8988T (cell line): ENCODE results near the gene ARMH4.
"Not testable (repeated sequence)": the region's sequence is repeated elsewhere in the genome, so short reads cannot be mapped to it uniquely, and the experiment has no call there.

ENCODE experiments used
- DNase-seq: peaks from one replicate; pipeline ENCODE4 v3.0.0; 2011

ARMH4 gene

GRCh38 chr14:58143106-58143505, 8.9 kb downstream of the ARMH4 start:
- DNase-seq = no peak

GRCh38 chr14:58141893-58142292, 10.1 kb downstream of the ARMH4 start:
- DNase-seq = no peak

- DNase-seq = no peak
Measured at GRCh38 chr14:58138714-58139482, 13.1 kb downstream of the ARMH4 start.

GRCh38 chr14:58138031-58138713, 13.8 kb downstream of the ARMH4 start:
- no peak for DNase-seq

GRCh38 chr14:58133739-58134138, 18.3 kb downstream of the ARMH4 start:
- DNase-seq = no peak

- no peak for DNase-seq
Measured at GRCh38 chr14:58131386-58131785, 20.6 kb downstream of the ARMH4 start.

- no peak for DNase-seq
Measured at GRCh38 chr14:58130116-58130782, 21.8 kb downstream of the ARMH4 start.

GRCh38 chr14:58129208-58129607, 22.8 kb downstream of the ARMH4 start:
- DNase-seq = no peak

- DNase-seq = no peak
Measured at GRCh38 chr14:58128416-58128815, 23.6 kb downstream of the ARMH4 start.

- not testable (repeated sequence) for DNase-seq
Measured at GRCh38 chr14:58122546-58122945, 29.5 kb downstream of the ARMH4 start.

- no peak for DNase-seq
Measured at GRCh38 chr14:58121530-58122186, 30.4 kb downstream of the ARMH4 start.

GRCh38 chr14:58119381-58119780, 32.6 kb downstream of the ARMH4 start:
- DNase-seq = no peak

- DNase-seq = no peak
Measured at GRCh38 chr14:58118097-58118815, 33.8 kb downstream of the ARMH4 start.

- no peak for DNase-seq
Measured at GRCh38 chr14:58109744-58110143, 42.3 kb downstream of the ARMH4 start.

GRCh38 chr14:58108717-58109116, 43.3 kb downstream of the ARMH4 start:
- no peak for DNase-seq

GRCh38 chr14:58107947-58108552, 44.0 kb downstream of the ARMH4 start:
- DNase-seq = no peak

- DNase-seq = no peak
Measured at GRCh38 chr14:58107041-58107440, 45.0 kb downstream of the ARMH4 start.

- DNase-seq = no peak
Measured at GRCh38 chr14:58106446-58106845, 45.6 kb downstream of the ARMH4 start.

GRCh38 chr14:58104808-58105207, 47.2 kb downstream of the ARMH4 start:
- no peak for DNase-seq

- DNase-seq = no peak
Measured at GRCh38 chr14:58100735-58101368, 51.2 kb downstream of the ARMH4 start.

GRCh38 chr14:58099682-58100081, 52.3 kb downstream of the ARMH4 start:
- no peak for DNase-seq

- no peak for DNase-seq
Measured at GRCh38 chr14:58098507-58098906, 53.5 kb downstream of the ARMH4 start.
